GM12864 (cell line): Measurements from ENCODE around the gene PLPP3.

ENCODE experiments used
- DNase-seq: peaks from one replicate; pipeline ENCODE4 v3.0.0-alpha.2; 2011; ENCODE audit warnings: low read depth
- H3K4me3 ChIP-seq: 2 replicates; pipeline ENCODE4 v1.5.1; 2011; ENCODE audit warnings: mild to moderate bottlenecking, low read depth, low read length, control low read depth
- TF ChIP-seq, protein P1 (sequence below): IDR thresholded peaks from 2 replicates; pipeline ENCODE4 v1.5.1; 2011; ENCODE audit warnings: low read depth, mild to moderate bottlenecking, moderate library complexity, low read length, control low read depth, inconsistent platforms; ENCODE audit errors: missing control alignments

PLPP3 gene

DNA sequence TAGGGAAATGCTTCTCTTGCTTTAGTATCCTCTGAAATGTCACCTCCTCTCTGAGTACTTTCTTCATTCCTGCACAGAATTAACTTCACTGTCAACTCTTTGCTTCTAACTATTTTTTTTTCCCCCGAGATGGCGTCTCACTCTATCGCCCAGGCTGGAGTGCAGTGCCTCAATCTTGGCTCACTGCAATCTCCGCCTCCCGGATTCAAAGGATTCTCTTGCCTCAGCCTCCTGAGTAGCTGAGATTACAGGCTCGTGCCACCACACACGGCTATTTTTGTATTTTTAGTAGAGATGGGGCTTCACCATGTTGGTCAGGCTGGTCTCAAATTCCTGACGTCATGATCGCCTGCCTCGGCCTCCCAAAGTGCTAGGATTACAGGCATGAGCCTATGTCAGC is 1.4 kb upstream of the PLPP3 start:
- no peak for DNase-seq
- no peak overlapping the region for H3K4me3 ChIP-seq
- TF ChIP-seq, protein P1, sequence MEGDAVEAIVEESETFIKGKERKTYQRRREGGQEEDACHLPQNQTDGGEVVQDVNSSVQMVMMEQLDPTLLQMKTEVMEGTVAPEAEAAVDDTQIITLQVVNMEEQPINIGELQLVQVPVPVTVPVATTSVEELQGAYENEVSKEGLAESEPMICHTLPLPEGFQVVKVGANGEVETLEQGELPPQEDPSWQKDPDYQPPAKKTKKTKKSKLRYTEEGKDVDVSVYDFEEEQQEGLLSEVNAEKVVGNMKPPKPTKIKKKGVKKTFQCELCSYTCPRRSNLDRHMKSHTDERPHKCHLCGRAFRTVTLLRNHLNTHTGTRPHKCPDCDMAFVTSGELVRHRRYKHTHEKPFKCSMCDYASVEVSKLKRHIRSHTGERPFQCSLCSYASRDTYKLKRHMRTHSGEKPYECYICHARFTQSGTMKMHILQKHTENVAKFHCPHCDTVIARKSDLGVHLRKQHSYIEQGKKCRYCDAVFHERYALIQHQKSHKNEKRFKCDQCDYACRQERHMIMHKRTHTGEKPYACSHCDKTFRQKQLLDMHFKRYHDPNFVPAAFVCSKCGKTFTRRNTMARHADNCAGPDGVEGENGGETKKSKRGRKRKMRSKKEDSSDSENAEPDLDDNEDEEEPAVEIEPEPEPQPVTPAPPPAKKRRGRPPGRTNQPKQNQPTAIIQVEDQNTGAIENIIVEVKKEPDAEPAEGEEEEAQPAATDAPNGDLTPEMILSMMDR, result no peak

DNA sequence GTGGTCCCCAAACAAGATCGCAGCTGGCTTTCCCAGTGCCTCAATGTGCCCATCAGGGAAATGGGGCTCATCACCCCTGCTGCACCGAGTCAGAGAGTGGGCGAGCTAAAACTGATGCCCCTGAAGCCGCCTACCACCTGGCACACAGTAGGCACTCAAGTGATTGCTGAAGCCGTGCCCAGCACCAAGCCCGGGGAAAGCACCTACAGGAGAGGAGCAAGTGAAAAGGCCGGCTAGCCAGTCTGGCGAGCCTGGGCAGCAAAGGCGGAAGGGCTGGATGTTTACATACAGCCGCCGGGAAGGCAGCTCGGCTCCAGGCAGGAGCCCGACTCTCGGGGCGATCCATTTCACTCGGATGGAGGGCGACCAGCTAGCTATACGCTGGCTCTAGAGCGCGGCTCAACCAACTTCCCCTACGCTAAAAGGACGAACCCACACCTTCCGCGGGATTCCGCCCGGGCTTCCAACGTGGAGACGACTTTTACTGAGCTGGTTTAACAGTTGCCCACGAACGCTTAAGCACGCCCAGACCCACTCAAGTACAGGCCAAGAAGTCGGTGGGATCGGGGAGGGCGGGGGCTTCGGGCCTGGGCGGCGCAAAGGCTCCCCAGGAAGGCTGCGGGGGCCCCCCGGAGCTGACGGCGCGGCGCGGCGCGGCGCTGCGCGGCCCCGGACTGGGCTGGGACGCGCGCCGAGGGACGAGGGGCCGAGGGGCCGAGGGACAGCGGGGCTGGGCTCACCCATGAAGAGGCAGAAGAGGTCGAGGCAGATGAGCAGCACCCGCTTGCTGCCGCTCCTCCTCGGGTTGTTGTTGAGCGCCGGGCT is 1.0 kb downstream of the PLPP3 start:
- H3K4me3 ChIP-seq, result peak overlapping the region; percentile 58
- TF ChIP-seq, protein P1, result no peak
- DNase-seq, result no peak

DNA sequence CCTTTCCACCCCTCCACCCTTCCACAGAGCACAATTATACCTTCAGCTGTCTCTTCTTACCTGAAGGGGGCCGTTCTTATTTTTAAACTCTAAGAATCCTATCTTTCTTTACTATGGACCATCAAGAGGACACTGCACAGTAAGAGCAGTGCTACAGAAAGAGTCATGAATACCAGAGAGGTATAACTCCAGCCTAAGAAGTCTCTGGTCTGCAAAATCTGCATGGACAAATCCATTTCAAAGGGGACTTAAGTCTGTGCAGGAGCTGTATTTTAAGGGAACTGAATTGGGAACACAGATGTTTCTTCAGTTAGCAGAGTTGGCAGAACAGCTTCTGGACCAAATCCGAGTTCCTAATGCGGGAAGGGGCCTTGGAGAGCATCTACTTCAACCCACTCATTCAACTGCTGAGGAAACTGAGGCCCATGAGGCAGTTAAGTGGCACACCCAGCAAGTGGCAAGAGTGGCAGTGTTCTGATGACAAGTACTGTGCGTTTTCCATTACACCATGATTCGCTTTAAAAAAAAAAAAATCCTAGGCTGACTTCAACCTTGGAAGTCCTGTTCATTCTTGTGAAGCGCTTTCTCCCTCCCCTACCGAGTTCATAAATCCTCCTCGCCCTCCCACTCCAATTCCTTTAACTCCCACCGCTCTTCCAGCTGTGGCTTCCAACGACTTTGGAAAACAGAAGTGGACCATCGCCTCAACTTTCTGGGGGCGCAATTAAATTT is 1.8 kb downstream of the PLPP3 start:
- peak overlapping the region; percentile 58; the same call in 1 of the 2 replicates for H3K4me3 ChIP-seq
- DNase-seq, result no peak
- TF ChIP-seq, protein P1, result no peak

DNA sequence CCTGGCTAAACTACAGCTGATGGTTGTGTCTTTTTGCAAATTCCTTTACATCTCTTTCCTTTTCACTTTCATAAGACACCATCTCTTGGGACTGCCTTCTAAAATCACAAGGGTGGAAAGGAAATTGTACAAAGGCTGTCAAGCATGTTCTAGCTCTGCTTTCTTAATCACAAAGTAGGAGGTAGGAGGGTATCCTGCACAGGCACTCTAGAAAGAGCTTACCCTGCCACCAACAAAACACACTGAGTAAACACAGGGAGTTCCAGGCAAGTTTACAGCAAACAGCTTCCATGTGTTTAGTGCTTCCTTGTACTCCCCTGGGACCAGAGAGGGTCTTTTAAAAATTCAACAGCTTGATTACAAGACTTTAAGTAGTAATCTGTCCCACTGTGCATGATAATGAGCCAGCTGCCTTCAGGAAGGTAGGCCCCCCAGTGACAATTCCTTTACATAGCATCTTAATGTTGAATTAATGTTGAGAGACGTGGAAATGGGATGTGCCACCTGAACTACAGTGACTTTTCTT is 2.4 kb downstream of the PLPP3 start:
- TF ChIP-seq, protein P1, result peak; percentile 19
- H3K4me3 ChIP-seq, result no peak overlapping the region
- DNase-seq, result no peak

DNA sequence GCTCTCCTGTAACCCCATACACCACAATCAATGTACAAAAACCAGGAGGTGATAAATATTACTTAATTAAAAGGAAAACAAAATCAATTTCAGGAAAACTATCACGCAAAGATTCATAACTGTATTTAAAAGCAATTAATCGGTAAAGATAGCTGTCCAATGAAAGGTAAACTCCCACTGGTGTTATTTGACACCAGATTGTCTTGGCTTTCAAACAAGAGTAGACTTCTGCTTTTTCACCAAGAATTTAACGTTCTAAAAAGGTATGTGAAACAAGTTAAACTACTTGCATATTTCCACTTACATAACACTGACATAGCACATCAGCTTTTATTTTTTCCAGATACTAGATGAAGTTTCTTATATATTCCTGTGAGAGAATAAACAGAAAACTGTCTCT is 3.5 kb downstream of the PLPP3 start:
- no peak overlapping the region for H3K4me3 ChIP-seq
- TF ChIP-seq, protein P1, result no peak
- no peak for DNase-seq

DNA sequence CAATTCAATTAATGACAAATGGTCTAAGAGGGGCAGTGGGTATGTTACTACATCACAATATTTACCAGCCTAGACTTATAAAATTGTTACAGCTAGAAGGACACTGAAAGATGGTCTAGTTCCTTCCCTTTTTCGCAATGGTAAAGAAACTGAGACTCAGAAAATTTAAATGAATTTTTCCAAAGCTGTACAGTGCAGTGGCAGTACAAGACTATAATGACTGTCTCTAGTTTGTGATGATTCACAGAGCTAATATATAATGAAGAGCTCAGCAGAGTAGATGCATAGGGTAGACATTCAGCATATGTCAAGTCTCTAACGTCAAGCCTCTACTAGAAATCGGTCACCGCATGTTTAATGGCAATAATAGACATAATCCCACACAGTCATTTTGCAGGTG is 4.6 kb downstream of the PLPP3 start:
- DNase-seq, result no peak
- TF ChIP-seq, protein P1, result no peak
- H3K4me3 ChIP-seq, result no peak overlapping the region
